ENCODE results near the gene ARHGAP22. TPM values are rescaled to one million over a fixed set of nuclear protein-coding genes. Genes with fewer than 3 reads are reported as not detected.

ARHGAP22 gene
- total RNA-seq, 1 experiment from 2014 or later: 1.8 TPM

GRCh38 chr10:48501787-48502771 lies 102.8 kb downstream of the ARHGAP22 start:
- ATAC-seq (no peak), DNase-seq (ENCODE audit: low read depth, low spot score) (no peak)
- Histone ChIP-seq H3K36me3 (ENCODE audit: control insufficient read depth, insufficient read depth, low read length) (no peaks in the 10 kb centered on the region), H3K9me3 (ENCODE audit: control insufficient read depth, insufficient read depth, low read depth, low read length) (no peaks in the 10 kb centered on the region), H3K27ac (ENCODE audit: low read length) (no peak overlapping the region), H3K4me1 (ENCODE audit: control insufficient read depth, insufficient read depth, low read length) (no peaks in the 10 kb centered on the region), H3K4me3 (ENCODE audit: low read depth in 2 of 2, low read length in 2 of 2) (no peak overlapping the region), H3K27me3 (ENCODE audit: control insufficient read depth, insufficient read depth, low read length) (no peaks in the 10 kb centered on the region)
- TF ChIP-seq CTCF (IDR thresholded peaks at IDR 0.05) (no peak), SIN3A (IDR thresholded peaks at IDR 0.05; ENCODE audit: borderline replicate concordance, insufficient read depth, low read depth, low read length) (no peak), TCF7L2 (IDR thresholded peaks at IDR 0.05; ENCODE audit: low read depth, low read length) (no peak), POLR2AphosphoS5 (IDR thresholded peaks at IDR 0.05; ENCODE audit: low read depth, low read length) (no peak), REST (IDR thresholded peaks at IDR 0.05; ENCODE audit: insufficient read depth in 1 of 2, low read depth in 2 of 2, low read length in 1 of 2) (no peak)
- ChIA-PET POLR2A (no interaction called here), CTCF (no interaction called here)
- intact Hi-C loops (cut with micrococcal nuclease; ENCODE audit: unreplicated experiment) (loop anchor here (10.0 kb wide), 1 partner anchor 57 kb away; no protein-coding TSS in a partner anchor), in situ Hi-C loops (cut with HindIII; ENCODE audit: low pct_unique_long_range_greater_than_20kb, low sequenced_read_pairs) (no loop called here)
- BruUV-seq (replicated peaks): no TSS peak

GRCh38 chr10:48501226-48501625 lies 103.6 kb downstream of the ARHGAP22 start:
- H3K9me3 ChIP-seq (ENCODE audit: control insufficient read depth, insufficient read depth, low read depth, low read length): no peaks in the 10 kb centered on the region
- intact Hi-C loops (cut with micrococcal nuclease; ENCODE audit: unreplicated experiment): loop anchor here (10.0 kb wide), 1 partner anchor 56 kb away; no protein-coding TSS in a partner anchor
- ATAC-seq (no peak), DNase-seq (ENCODE audit: low read depth, low spot score) (no peak)
- in situ Hi-C loops (cut with HindIII; ENCODE audit: low pct_unique_long_range_greater_than_20kb, low sequenced_read_pairs): no loop called here
- ChIA-PET POLR2A (interaction anchor here (0.8 kb wide), 1 partner anchor 165 kb away, joined by 9 read pairs; no protein-coding TSS in a partner anchor), CTCF (no interaction called here)
- H3K27ac ChIP-seq (ENCODE audit: low read length): no peak overlapping the region
- H3K27me3 ChIP-seq (ENCODE audit: control insufficient read depth, insufficient read depth, low read length): no peaks in the 10 kb centered on the region
- H3K4me1 ChIP-seq (ENCODE audit: control insufficient read depth, insufficient read depth, low read length): no peaks in the 10 kb centered on the region
- H3K36me3 ChIP-seq (ENCODE audit: control insufficient read depth, insufficient read depth, low read length): no peaks in the 10 kb centered on the region
- no TSS peak for BruUV-seq (replicated peaks)
- H3K4me3 ChIP-seq (ENCODE audit: low read depth in 2 of 2, low read length in 2 of 2): no peak overlapping the region
- TF ChIP-seq CTCF (IDR thresholded peaks at IDR 0.05) (no peak), REST (IDR thresholded peaks at IDR 0.05; ENCODE audit: insufficient read depth in 1 of 2, low read depth in 2 of 2, low read length in 1 of 2) (no peak), POLR2AphosphoS5 (IDR thresholded peaks at IDR 0.05; ENCODE audit: low read depth, low read length) (no peak), SIN3A (IDR thresholded peaks at IDR 0.05; ENCODE audit: borderline replicate concordance, insufficient read depth, low read depth, low read length) (no peak), TCF7L2 (IDR thresholded peaks at IDR 0.05; ENCODE audit: low read depth, low read length) (no peak)
